ENCODE measurements around the gene PIK3R5.

Gene PIK3R5

DNA sequence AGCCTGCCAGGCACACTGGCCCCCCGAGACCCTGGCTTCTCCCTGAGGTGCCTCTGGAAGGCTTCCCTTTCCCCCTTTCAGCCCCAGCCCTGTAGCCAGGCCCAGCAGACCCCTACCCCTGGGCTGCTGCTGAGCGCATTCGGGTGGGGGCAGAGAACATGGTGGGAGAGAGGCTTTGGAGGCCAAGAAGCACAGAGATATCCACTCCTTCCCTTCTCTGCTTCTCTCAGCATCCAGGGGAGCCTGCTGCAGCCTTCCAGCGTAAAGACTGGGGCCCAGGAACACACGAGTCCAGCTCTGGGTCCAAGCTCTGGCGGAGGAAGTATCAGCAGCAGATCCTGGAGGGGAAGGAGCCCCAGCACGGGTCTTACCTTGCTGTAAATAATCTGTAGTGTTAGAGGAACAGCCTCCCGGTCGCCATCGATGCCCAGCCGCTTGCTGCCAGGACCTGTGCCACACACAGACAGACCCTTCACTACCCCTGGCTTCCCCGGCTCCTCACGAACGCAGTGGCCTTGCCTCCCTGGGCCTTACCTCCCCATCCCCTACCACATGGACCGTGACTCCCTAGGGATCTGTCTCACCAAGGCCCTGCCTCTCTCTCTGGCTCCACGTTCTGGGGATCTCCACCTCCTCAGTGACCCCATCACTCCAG lies 81.0 kb downstream of the PIK3R5 start:
- peaks cover 31% of the 10 kb centered on the region for H3K36me3 Mint-ChIP-seq (ENCODE audit: low read depth)
- no peaks in the 10 kb centered on the region for H3K9me3 Mint-ChIP-seq
- ATAC-seq (no peak), DNase-seq (no peak)
- no peak overlapping the region for H3K27ac Mint-ChIP-seq
- no peaks in the 10 kb centered on the region for H3K4me1 Mint-ChIP-seq
- no peaks in the 10 kb centered on the region for H3K27me3 Mint-ChIP-seq
- H3K4me3 Mint-ChIP-seq = no peak overlapping the region

DNA sequence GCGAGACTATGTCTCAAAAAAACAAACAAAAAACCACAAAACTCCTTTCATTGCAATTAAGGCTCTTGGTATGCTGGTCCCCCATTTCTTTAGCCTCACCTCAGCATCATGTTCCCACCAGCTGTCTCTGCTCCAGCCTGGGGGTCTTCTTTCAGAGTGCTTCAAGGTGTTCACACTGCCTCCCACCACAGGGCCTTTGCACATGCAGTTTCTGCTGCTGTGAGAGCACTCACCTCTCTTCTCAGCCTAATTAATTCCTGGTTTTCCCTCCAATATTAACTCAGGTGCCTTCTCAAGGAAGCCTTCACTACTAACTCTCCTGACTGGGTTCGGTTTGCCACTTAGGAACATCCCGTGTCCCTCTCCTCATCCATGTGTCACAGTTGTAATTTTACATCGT lies 82.2 kb downstream of the PIK3R5 start:
- peaks cover 36% of the 10 kb centered on the region for H3K36me3 Mint-ChIP-seq (ENCODE audit: low read depth)
- H3K4me3 Mint-ChIP-seq = no peak overlapping the region
- ATAC-seq = no peak
- no peak overlapping the region for H3K27ac Mint-ChIP-seq
- no peaks in the 10 kb centered on the region for H3K4me1 Mint-ChIP-seq
- DNase-seq = no peak
- H3K27me3 Mint-ChIP-seq = no peaks in the 10 kb centered on the region
- no peaks in the 10 kb centered on the region for H3K9me3 Mint-ChIP-seq

DNA sequence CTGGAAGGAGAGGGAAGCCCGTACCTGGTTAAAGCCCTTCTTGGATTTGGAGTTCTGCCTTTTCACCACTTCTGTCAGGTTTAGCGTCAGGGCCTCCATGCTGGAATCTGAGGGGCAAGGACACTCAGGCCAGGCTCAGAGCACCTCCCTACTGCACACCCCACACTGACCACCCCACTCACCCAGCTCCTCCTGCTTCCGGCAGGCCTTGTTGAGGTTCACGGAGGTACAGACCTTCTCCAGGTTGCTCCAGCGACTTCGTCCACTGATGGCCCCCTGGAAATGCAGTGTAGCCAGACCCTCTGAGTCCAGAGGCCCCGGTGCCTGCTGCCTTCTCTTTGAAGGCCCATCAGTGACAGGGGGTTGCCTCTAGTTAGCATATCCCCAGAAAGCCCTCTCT lies 83.9 kb downstream of the PIK3R5 start:
- DNase-seq (no peak), ATAC-seq (no peak)
- Mint-ChIP-seq H3K36me3 (ENCODE audit: low read depth) (peaks cover 38% of the 10 kb centered on the region), H3K9me3 (no peaks in the 10 kb centered on the region), H3K27ac (no peak overlapping the region), H3K4me1 (no peaks in the 10 kb centered on the region), H3K4me3 (no peak overlapping the region), H3K27me3 (no peaks in the 10 kb centered on the region)

DNA sequence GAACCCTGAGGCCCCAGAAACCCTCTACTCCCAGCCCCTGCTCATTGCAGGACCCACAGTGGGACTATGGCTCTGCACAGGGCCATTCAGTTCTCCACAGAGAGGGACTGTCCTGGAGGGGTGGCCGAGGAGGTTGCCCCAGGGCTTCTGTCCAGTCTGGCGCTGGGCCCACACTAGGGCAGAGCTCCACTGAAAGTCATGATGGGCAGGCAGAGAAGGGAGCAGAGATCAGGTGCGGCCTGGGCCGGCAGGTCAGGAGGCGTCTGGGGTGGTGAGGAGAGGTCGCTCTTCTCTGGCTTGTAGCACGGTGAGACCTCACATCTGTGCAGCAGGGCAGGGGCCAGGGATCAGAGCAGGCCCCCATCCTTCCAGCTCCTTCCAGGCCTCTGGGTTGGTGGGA lies 85.0 kb downstream of the PIK3R5 start:
- Mint-ChIP-seq H3K4me1 (no peaks in the 10 kb centered on the region), H3K27ac (peak overlapping the region; percentile 22), H3K27me3 (no peaks in the 10 kb centered on the region), H3K4me3 (no peak overlapping the region), H3K9me3 (no peaks in the 10 kb centered on the region), H3K36me3 (ENCODE audit: low read depth) (peaks cover 32% of the 10 kb centered on the region)
- DNase-seq (no peak), ATAC-seq (no peak)

DNA sequence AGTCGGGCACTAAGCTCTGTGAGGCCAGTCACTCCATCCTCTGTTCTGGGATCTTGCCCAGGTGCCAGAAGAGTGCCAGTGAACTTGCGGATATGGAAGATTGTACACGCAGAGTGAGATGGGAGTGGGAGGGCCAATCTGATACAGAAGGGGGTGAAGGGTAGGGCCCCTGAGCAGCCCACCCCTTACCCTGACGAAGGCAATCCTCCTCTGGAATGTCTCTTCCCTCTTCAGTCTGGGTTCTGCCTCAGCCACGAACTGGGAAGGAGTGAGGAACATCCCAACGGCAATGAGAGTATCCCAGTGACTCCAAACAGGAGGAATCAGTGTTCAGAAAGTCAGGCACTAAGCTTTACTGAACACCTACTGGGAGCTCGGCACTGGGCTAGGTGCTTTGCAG lies 86.1 kb downstream of the PIK3R5 start:
- Mint-ChIP-seq H3K27ac (no peak overlapping the region), H3K4me3 (no peak overlapping the region), H3K4me1 (peaks cover under 1% of the 10 kb centered on the region), H3K9me3 (no peaks in the 10 kb centered on the region), H3K36me3 (ENCODE audit: low read depth) (peaks cover 32% of the 10 kb centered on the region), H3K27me3 (no peaks in the 10 kb centered on the region)
- ATAC-seq (no peak), DNase-seq (no peak)

DNA sequence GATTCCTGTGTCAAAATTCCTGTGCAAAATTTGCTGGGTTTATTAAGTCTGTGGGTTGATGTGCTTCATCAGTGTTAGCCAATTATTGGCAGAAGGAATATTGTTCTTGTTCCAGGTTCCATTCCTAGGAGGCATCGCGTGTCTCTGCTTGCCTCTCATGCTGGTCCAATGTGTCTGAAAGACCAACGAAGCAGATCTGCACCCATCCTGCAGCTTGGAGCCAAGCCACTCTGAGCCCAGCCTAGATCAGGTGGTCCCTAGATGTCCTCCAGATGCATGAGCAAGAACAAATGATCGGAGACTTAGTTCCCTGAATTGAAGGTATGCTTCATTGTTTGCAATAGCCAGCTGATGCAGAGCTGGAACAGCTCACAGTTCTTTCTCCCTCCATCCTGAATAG lies 87.5 kb downstream of the PIK3R5 start:
- H3K27ac Mint-ChIP-seq = peak overlapping the region; percentile 12
- ATAC-seq = no peak
- no peaks in the 10 kb centered on the region for H3K27me3 Mint-ChIP-seq
- H3K4me1 Mint-ChIP-seq = peaks cover 8% of the 10 kb centered on the region
- no peaks in the 10 kb centered on the region for H3K9me3 Mint-ChIP-seq
- no peak for DNase-seq
- peaks cover 22% of the 10 kb centered on the region for H3K36me3 Mint-ChIP-seq (ENCODE audit: low read depth)
- no peak overlapping the region for H3K4me3 Mint-ChIP-seq

DNA sequence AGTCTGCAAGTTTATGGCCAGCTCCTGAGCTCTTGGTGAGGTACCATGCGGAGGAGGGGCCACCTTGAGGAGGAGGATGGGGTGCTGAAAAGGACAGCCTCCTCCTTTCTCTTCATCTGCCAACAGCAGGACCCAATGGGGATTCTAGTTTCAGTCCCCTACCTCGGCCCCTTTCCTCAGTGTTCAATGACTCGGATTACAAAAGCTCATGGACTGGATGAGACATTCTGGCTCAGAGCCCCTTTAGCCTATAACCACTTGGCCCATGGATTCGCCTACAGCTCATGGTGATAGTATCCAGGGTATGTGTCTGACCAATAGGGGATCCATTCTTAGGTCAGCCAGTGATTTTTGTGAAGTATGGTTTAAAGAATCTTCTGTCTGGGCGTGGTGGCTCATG lies 89.5 kb downstream of the PIK3R5 start:
- Mint-ChIP-seq H3K9me3 (no peaks in the 10 kb centered on the region), H3K36me3 (ENCODE audit: low read depth) (peaks cover 16% of the 10 kb centered on the region), H3K4me3 (no peak overlapping the region), H3K27me3 (no peaks in the 10 kb centered on the region), H3K27ac (no peak overlapping the region), H3K4me1 (peaks cover 10% of the 10 kb centered on the region)
- no peak for ATAC-seq
- no peak for DNase-seq

DNA sequence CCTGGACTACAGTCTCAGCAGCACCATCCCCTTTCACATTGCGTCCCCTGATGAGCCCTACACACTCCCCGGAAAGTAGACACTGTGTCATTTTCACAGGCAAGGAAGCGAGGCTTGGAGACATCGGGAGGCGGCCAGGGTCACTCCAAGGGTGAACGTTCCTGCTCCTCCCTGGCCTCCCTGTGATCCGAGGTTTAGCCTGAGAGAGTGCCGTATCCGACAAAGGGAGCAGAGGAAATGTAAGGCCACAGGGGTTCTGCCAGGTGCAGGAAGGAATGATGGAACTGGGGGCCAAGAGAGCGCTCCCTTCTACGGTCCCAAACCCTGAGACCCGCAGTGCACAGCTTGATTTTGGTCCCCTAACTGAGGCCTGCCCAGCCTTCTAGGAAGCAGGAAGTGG lies 90.1 kb downstream of the PIK3R5 start:
- H3K9me3 Mint-ChIP-seq = no peaks in the 10 kb centered on the region
- no peak overlapping the region for H3K27ac Mint-ChIP-seq
- H3K4me1 Mint-ChIP-seq = peaks cover 10% of the 10 kb centered on the region
- no peaks in the 10 kb centered on the region for H3K27me3 Mint-ChIP-seq
- H3K36me3 Mint-ChIP-seq (ENCODE audit: low read depth) = peaks cover 16% of the 10 kb centered on the region
- H3K4me3 Mint-ChIP-seq = no peak overlapping the region
- DNase-seq = no peak
- no peak for ATAC-seq

DNA sequence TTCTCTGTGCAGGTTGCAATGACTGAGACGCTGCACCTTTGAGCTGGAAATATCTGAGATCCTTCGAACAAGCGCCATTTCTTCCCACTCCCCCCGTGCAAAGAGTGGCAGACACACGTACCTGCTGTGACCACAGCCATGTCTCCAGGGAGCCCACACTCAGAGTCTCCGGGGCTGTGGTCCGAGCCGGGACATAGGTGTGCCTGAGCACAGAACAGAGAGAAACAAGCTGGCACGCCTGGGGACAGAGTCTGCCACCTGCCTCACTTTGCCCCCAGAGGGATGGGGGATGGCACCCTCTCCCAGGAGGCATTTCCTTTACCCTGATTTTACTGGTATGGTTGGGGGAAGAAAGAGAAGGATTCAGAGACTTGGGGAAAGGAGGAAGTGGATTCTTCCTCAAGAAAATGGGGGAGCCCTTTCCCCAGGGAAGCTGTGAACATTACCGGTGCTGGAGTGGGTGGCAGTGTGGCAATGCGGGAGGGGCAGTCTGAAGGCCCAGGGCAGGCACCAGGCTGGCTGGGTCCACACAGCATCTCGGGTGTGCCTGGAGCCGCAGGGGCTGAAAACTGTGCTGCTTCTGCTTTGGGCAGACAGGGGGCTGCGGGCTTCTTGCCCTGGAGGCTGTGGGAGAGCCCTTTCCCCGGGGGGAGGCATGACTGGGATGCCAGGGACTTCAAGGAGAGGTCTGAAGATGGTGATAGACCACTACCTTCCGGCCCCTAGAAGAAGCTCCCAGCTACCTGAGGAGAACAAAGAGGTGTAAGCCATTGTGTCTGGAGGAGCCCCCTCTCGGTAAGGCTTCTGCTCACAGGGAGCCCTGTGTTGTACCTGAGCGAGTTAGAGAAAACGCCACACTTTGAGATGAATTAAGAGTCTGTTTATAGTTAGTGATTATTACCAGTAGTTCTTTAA lies 91.4 kb downstream of the PIK3R5 start:
- ATAC-seq = peak; percentile 29
- H3K27me3 Mint-ChIP-seq = peaks cover 2% of the 10 kb centered on the region
- peaks cover 9% of the 10 kb centered on the region for H3K36me3 Mint-ChIP-seq (ENCODE audit: low read depth)
- DNase-seq = no peak
- no peaks in the 10 kb centered on the region for H3K9me3 Mint-ChIP-seq
- no peak overlapping the region for H3K4me3 Mint-ChIP-seq
- H3K4me1 Mint-ChIP-seq = peaks cover 13% of the 10 kb centered on the region
- H3K27ac Mint-ChIP-seq = no peak overlapping the region

DNA sequence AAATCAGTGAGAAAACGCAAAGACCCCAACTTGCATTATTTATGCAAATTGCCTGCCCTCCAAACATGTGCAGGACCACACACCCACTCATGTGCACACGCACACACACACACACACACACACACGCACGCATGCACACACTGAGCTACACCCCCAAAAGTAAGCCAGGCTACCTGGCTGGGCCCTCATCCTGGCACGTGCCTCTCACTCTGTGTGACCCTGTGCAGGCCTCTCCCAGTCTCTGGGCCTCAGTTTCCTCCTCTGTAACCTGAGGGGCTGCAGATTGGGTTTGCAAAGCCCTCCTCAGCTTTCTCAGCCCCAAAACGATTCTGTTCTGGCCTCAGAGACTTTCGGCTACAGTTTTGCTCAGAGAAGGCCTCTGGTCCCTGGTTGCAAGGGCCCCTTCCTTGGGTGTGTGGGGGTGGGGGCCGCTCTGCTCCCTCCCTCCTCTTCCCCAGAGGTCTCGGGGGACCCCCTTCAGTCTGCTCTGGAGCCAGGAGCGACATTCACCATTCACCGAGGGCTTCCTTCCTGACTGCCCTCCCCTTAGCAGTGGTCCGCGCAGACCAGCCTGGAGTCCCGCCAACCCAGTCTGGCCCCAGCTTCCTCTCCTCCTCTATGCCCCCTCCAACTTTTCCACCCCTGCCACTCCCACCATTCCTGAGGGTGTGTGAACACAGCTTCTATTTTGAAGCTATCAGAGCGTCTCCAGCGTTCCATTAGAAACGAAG lies 92.6 kb downstream of the PIK3R5 start:
- no peak for ATAC-seq
- Mint-ChIP-seq H3K9me3 (no peaks in the 10 kb centered on the region), H3K27ac (no peak overlapping the region), H3K36me3 (ENCODE audit: low read depth) (peaks cover 3% of the 10 kb centered on the region), H3K27me3 (peaks cover 3% of the 10 kb centered on the region), H3K4me3 (no peak overlapping the region), H3K4me1 (peaks cover 23% of the 10 kb centered on the region)
- no peak for DNase-seq

DNA sequence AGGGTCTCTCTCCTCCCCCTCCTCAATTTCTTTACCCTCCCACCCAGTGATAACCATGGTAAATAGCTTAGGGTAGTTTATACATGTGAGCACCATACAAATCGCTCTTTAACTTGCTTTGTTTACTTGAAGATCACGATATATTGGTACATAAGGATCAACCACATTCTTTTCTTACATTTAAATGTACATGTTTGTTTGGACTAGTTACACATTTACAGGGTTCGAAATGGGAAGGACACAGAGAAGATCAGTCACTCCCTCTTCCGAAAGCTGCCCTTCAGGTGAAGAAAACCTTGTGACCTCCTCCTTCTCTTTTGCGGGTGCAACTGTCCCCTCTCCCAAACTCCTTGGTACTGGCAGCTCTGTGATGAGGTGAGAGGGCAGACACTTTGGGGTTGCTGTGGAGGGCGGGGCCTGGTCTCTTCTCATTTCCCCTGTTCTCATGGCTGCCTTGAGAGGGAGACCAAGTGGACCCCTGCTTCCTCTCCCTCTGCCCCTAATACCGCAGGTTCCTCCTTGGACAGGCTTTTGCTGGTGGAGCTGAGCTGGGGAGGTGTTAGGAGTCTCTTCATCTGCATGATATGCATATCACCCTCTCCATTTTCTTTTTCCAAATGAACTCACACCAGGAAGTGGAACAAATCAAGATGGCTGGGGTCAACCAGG lies 93.3 kb downstream of the PIK3R5 start:
- Mint-ChIP-seq H3K27ac (no peak overlapping the region), H3K36me3 (ENCODE audit: low read depth) (no peaks in the 10 kb centered on the region)

DNA sequence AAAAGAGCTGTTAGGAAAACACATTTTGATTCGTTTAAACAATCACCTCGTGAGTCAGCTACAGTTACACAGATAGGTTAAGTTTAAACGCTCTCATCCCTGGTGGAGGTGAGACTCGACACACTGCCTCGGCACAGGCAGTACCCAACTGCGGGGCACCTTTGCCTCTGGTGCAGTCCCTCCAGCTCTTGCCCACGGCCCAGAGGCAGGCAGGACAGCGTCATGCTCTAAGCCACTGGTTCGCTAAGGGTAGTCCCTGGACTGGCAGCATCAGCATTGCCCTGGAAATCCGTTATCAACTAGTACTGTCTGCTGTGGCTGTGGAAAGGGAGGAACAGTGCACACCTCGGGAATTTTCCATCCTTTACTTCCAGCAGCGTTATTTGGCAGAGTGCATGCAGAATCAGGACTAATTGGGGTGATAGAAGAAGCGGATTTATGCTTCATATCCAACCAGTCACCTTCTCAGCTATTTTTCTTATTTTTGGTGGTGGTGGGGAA lies 94.4 kb downstream of the PIK3R5 start:
- no peak for ATAC-seq
- H3K4me3 Mint-ChIP-seq = no peak overlapping the region
- no peak for DNase-seq
- no peak overlapping the region for H3K27ac Mint-ChIP-seq
- no peaks in the 10 kb centered on the region for H3K9me3 Mint-ChIP-seq
- no peaks in the 10 kb centered on the region for H3K36me3 Mint-ChIP-seq (ENCODE audit: low read depth)
- peaks cover 36% of the 10 kb centered on the region for H3K4me1 Mint-ChIP-seq
- H3K27me3 Mint-ChIP-seq = peaks cover 3% of the 10 kb centered on the region

More for the DNA sequence above, 93.3 kb downstream of the PIK3R5 start:
- H3K4me1 Mint-ChIP-seq = peaks cover 29% of the 10 kb centered on the region
- H3K4me3 Mint-ChIP-seq = no peak overlapping the region
- DNase-seq = no peak
- H3K9me3 Mint-ChIP-seq = no peaks in the 10 kb centered on the region
- H3K27me3 Mint-ChIP-seq = peaks cover 3% of the 10 kb centered on the region
- ATAC-seq = no peak

DNA sequence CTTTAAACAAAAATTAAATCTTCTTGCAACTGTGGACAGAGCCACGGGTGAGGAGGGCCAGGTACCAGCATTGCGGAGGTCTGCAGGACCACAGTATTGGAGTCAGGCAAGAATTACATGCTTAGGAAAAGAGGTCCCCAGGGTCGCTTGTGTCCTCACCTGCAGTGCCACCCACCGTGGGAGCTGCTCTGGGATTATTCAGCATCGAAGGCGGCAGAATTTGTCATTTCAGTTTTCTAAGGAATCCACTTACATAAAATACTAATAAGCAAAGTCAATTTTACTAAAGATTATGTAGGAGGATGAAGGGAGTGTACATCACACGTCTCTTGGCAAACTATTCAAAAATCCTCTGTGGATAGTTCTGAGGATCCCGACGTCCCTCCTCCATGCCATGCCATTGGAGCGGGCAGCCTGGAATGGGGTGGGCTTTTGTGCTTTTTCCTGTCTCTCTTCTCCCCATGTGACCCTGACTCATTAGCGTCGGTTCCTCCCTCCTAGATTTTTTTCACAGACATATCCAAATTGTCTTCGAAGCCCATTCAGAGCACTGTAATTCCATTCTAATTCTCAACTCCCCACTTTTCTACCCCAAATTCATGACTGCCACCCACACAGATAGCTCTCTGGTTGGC lies 95.0 kb downstream of the PIK3R5 start:
- Mint-ChIP-seq H3K9me3 (no peaks in the 10 kb centered on the region), H3K27ac (no peak overlapping the region), H3K4me3 (no peak overlapping the region), H3K27me3 (peaks cover 3% of the 10 kb centered on the region), H3K4me1 (peaks cover 36% of the 10 kb centered on the region), H3K36me3 (ENCODE audit: low read depth) (no peaks in the 10 kb centered on the region)
- DNase-seq (no peak), ATAC-seq (no peak)
